ENCODE results near the gene FLT3.

DNA sequence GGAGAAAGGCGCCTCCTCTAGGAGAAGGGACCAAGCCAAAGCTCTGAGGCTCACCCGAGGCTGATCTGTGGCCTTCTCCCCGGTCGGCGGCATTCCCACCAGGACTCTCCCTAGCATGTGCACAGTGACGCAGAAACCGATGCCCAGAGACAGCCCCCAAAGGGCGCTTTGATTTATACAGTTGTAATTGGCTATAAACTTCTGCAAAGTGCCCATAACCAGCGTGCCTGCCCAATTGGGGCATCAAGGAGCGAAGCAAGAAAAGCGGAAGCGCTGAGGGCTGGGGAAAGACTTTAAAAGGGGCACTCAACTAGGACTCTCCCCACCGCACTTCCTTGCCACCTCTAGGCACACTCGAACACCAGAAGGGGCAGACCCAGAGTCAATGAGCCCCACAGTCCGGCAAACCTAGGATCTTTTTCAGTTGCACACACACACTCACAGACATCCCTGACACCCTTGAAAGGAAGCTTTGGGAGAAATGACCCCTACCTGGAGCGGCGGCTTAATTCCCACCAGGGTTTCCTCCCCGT, 133.1 kb downstream of the FLT3 start:
- TF ChIP-seq JUND (IDR thresholded peaks at IDR 0.05; ENCODE audit: low read depth, low read length) = no peak
- TF ChIP-seq EP300 (IDR thresholded peaks at IDR 0.05; ENCODE audit: borderline replicate concordance in 1 of 2, control insufficient read depth in 1 of 2, low read depth in 2 of 2, low read length in 2 of 2) = no peak
- no peak for TF ChIP-seq SIN3A (IDR thresholded peaks at IDR 0.05; ENCODE audit: low read depth, low read length)
- TF ChIP-seq SPI1 (IDR thresholded peaks at IDR 0.05; ENCODE audit: borderline replicate concordance, insufficient read depth, low read depth, low read length) = no peak
- TF ChIP-seq ZNF274 (IDR thresholded peaks at IDR 0.05; ENCODE audit: insufficient read depth, insufficient read length) = no peak
- TF ChIP-seq MEF2B (IDR thresholded peaks at IDR 0.05; ENCODE audit: partially characterized antibody, poor library complexity, severe bottlenecking) = no peak
- TF ChIP-seq HDGF (IDR thresholded peaks at IDR 0.05) = no peak
- TF ChIP-seq CEBPB (IDR thresholded peaks at IDR 0.05; ENCODE audit: borderline replicate concordance in 1 of 2, low read depth in 2 of 2, low read length in 2 of 2) = no peak
- no peak for TF ChIP-seq POLR2AphosphoS5 (IDR thresholded peaks at IDR 0.05; ENCODE audit: low read length)
- TF ChIP-seq ZNF24 (IDR thresholded peaks at IDR 0.05) = no peak
- TF ChIP-seq, protein P1, sequence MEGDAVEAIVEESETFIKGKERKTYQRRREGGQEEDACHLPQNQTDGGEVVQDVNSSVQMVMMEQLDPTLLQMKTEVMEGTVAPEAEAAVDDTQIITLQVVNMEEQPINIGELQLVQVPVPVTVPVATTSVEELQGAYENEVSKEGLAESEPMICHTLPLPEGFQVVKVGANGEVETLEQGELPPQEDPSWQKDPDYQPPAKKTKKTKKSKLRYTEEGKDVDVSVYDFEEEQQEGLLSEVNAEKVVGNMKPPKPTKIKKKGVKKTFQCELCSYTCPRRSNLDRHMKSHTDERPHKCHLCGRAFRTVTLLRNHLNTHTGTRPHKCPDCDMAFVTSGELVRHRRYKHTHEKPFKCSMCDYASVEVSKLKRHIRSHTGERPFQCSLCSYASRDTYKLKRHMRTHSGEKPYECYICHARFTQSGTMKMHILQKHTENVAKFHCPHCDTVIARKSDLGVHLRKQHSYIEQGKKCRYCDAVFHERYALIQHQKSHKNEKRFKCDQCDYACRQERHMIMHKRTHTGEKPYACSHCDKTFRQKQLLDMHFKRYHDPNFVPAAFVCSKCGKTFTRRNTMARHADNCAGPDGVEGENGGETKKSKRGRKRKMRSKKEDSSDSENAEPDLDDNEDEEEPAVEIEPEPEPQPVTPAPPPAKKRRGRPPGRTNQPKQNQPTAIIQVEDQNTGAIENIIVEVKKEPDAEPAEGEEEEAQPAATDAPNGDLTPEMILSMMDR (IDR thresholded peaks at IDR 0.05 in 2 of 3, conservative IDR thresholded peaks at IDR 0.05 in 1 of 3; ENCODE audit: control insufficient read depth in 2 of 3, extremely low read depth in 1 of 3, insufficient read depth in 1 of 3, low read depth in 3 of 3, low read length in 3 of 3) = no peak
- no peak for TF ChIP-seq MXI1 (IDR thresholded peaks at IDR 0.05; ENCODE audit: low read depth, low read length)
- TF ChIP-seq SREBF1 (IDR thresholded peaks at IDR 0.05; ENCODE audit: low read length) = no peak
- TF ChIP-seq FOXM1 (IDR thresholded peaks at IDR 0.05; ENCODE audit: low read depth, low read length) = no peak
